Tibial artery (tissue), 4 donors: ENCODE measurements around the gene OGFR.

Source experiments
- DNase-seq, 2 donors: peaks; one replicate each; pipeline ENCODE4 v3.0.0-alpha.2; 2019
- H3K27ac ChIP-seq, 2 donors: fragments of 200-600 bp; sonication (generic) in 1 of 2; 1 replicate in 1 of 2; 2 replicates in 1 of 2; pipeline ENCODE4 v1.5.1; 2018 to 2019; ENCODE audit warnings: mild to moderate bottlenecking in 1 of 2
- H3K27me3 ChIP-seq, 2 donors: fragments of 200-600 bp; sonication (generic) in 1 of 2; one replicate each; pipeline versions ENCODE4 v1.5.1 to v1.6.0; 2016 to 2019
- H3K36me3 ChIP-seq, 3 donors: fragments of 200-600 bp; sonication (generic) in 2 of 3; one replicate each; pipeline ENCODE4 v1.5.1; 2016 to 2019; ENCODE audit warnings: mild to moderate bottlenecking in 2 of 3
- H3K4me1 ChIP-seq, 4 donors: fragments of 200-600 bp; sonication (generic) in 2 of 4; 1 replicate in 3 of 4; 2 replicates in 1 of 4; pipeline ENCODE4 v1.5.1; 2016 to 2019
- H3K4me3 ChIP-seq, 2 donors: fragments of 200-600 bp; sonication (generic) in 1 of 2; 1 replicate in 1 of 2; 2 replicates in 1 of 2; pipeline ENCODE4 v1.5.1; 2018 to 2019; ENCODE audit warnings: mild to moderate bottlenecking in 2 of 2
- H3K9me3 ChIP-seq, 3 donors: fragments of 200-600 bp; sonication (generic) in 1 of 3; one replicate each; pipeline ENCODE4 v1.5.1; 2016 to 2019
- intact Hi-C: fragments of 100-400 bp; cut with DNase I; formaldehyde crosslinking; loops from one replicate; pipeline ENCODE4 v1.15.0; 2023; ENCODE audit warnings: low total_unique reads
- TF ChIP-seq, protein P1 (sequence below), 2 experiments: fragments of 200-600 bp in 1 of 2; fragments of 450-650 bp in 1 of 2; IDR thresholded peaks; one replicate each; pipeline ENCODE4 v1.5.1; 2017 to 2019; ENCODE audit warnings: antibody characterized with exemption in 2 of 2, mild to moderate bottlenecking in 1 of 2, moderate library complexity in 1 of 2

The OGFR gene

DNA sequence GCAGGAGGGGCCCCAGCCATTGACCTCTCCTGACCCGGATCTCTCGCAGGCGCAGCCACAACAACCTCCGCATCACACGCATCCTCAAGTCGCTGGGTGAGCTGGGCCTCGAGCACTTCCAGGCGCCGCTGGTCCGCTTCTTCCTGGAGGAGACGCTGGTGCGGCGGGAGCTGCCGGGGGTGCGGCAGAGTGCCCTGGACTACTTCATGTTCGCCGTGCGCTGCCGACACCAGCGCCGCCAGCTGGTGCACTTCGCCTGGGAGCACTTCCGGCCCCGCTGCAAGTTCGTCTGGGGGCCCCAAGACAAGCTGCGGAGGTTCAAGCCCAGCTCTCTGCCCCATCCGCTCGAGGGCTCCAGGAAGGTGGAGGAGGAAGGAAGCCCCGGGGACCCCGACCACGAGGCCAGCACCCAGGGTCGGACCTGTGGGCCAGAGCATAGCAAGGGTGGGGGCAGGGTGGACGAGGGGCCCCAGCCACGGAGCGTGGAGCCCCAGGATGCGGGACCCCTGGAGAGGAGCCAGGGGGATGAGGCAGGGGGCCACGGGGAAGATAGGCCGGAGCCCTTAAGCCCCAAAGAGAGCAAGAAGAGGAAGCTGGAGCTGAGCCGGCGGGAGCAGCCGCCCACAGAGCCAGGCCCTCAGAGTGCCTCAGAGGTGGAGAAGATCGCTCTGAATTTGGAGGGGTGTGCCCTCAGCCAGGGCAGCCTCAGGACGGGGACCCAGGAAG is 7.7 kb downstream of the OGFR start:
- peaks cover 53 to 69% (median 66%) of the 10 kb centered on the region in 3 donors for H3K36me3 ChIP-seq
- intact Hi-C loops = loop anchor here (5.0 kb wide), 1 partner anchor 125 kb away; the partner anchor contains the start of gene GID8
- TF ChIP-seq, protein P1, sequence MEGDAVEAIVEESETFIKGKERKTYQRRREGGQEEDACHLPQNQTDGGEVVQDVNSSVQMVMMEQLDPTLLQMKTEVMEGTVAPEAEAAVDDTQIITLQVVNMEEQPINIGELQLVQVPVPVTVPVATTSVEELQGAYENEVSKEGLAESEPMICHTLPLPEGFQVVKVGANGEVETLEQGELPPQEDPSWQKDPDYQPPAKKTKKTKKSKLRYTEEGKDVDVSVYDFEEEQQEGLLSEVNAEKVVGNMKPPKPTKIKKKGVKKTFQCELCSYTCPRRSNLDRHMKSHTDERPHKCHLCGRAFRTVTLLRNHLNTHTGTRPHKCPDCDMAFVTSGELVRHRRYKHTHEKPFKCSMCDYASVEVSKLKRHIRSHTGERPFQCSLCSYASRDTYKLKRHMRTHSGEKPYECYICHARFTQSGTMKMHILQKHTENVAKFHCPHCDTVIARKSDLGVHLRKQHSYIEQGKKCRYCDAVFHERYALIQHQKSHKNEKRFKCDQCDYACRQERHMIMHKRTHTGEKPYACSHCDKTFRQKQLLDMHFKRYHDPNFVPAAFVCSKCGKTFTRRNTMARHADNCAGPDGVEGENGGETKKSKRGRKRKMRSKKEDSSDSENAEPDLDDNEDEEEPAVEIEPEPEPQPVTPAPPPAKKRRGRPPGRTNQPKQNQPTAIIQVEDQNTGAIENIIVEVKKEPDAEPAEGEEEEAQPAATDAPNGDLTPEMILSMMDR (IDR thresholded peaks at IDR 0.05) = no peak
- no peak overlapping the region for H3K4me3 ChIP-seq
- no peak overlapping the region for H3K27ac ChIP-seq
- no peak for DNase-seq
- peaks cover 3 to 39% of the 10 kb centered on the region in 2 donors for H3K27me3 ChIP-seq
- peaks cover 0 to 40% (median 22%) of the 10 kb centered on the region in 4 donors for H3K4me1 ChIP-seq
- H3K9me3 ChIP-seq = no peaks in the 10 kb centered on the region

GRCh38 chr20:62812907-62813200 is 8.2 kb downstream of the OGFR start:
- no peak overlapping the region for H3K27ac ChIP-seq
- intact Hi-C loops = loop anchor here (5.0 kb wide), 1 partner anchor 124 kb away; the partner anchor contains the start of gene GID8
- TF ChIP-seq, protein P1 (IDR thresholded peaks at IDR 0.05) = no peak
- H3K4me1 ChIP-seq = peaks cover 0 to 40% (median 21%) of the 10 kb centered on the region in 4 donors
- DNase-seq = no peak
- peaks cover 3 to 44% of the 10 kb centered on the region in 2 donors for H3K27me3 ChIP-seq
- H3K9me3 ChIP-seq = no peaks in the 10 kb centered on the region
- peaks cover 48 to 64% (median 60%) of the 10 kb centered on the region in 3 donors for H3K36me3 ChIP-seq
- H3K4me3 ChIP-seq = no peak overlapping the region

DNA sequence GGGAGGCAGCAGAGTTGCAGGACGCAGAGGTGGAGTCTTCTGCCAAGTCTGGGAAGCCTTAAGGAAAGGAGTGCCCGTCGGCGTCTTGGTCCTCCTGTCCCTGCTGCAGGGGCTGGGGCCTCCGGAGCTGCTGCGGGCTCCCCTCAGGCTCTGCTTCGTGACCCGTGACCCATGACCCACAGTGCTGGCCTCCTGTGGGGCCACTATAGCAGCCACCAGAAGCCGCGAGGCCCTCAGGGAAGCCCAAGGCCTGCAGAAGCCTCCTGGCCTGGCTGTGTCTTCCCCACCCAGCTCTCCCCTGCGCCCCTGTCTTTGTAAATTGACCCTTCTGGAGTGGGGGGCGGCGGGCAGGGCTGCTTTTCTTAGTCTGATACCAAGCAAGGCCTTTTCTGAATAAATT is 9.0 kb downstream of the OGFR start:
- Histone ChIP-seq H3K4me3 (no peak overlapping the region), H3K4me1 (peaks cover 0 to 41% (median 27%) of the 10 kb centered on the region in 4 donors), H3K9me3 (no peaks in the 10 kb centered on the region), H3K27ac (no peak overlapping the region), H3K36me3 (peaks cover 42 to 57% (median 53%) of the 10 kb centered on the region in 3 donors), H3K27me3 (peaks cover 3 to 51% of the 10 kb centered on the region in 2 donors)
- TF ChIP-seq, protein P1 (IDR thresholded peaks at IDR 0.05) = no peak
- DNase-seq = no peak
- intact Hi-C loops = loop anchor here (5.0 kb wide), 1 partner anchor 124 kb away; the partner anchor contains the start of gene GID8

GRCh38 chr20:62814060-62814708 is 9.5 kb downstream of the OGFR start:
- TF ChIP-seq, protein P1 (IDR thresholded peaks at IDR 0.05) = no peak
- Histone ChIP-seq H3K9me3 (no peaks in the 10 kb centered on the region), H3K4me1 (peaks cover 0 to 47% (median 32%) of the 10 kb centered on the region in 4 donors), H3K27me3 (peaks cover 3 to 57% of the 10 kb centered on the region in 2 donors), H3K27ac (no peak overlapping the region), H3K36me3 (peaks cover 38 to 51% (median 47%) of the 10 kb centered on the region in 3 donors), H3K4me3 (no peak overlapping the region)
- intact Hi-C loops = loop anchor here (5.0 kb wide), 1 partner anchor 123 kb away; the partner anchor contains the start of gene GID8
- no peak for DNase-seq

DNA sequence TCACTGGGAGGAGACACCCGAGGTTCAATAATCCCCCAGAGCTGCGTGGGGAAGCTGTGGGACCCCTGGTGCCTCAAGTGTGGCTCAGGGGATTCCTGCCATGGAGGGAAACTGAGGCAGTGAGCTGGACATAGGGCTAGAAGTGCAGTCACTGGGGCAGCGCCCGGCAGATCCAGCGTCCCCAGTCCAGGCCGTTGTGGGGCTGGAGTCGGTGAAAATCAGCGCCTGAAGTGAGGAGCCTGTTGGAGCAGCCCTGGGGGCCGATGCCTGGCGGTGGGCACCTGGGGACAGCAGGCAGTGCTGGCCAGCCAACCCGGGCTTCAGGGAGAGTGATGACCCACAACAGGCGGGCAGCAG is 10.1 kb downstream of the OGFR start:
- Histone ChIP-seq H3K27ac (no peak overlapping the region), H3K4me3 (no peak overlapping the region), H3K4me1 (peaks cover 0 to 52% (median 35%) of the 10 kb centered on the region in 4 donors), H3K27me3 (peaks cover 3 to 62% of the 10 kb centered on the region in 2 donors), H3K9me3 (no peaks in the 10 kb centered on the region), H3K36me3 (peaks cover 33 to 46% (median 42%) of the 10 kb centered on the region in 3 donors)
- intact Hi-C loops = loop anchor here (5.0 kb wide), 1 partner anchor 123 kb away; the partner anchor contains the start of gene GID8
- TF ChIP-seq, protein P1 (IDR thresholded peaks at IDR 0.05) = no peak
- no peak for DNase-seq
